Measurements from ENCODE around the gene WDPCP.

DNA sequence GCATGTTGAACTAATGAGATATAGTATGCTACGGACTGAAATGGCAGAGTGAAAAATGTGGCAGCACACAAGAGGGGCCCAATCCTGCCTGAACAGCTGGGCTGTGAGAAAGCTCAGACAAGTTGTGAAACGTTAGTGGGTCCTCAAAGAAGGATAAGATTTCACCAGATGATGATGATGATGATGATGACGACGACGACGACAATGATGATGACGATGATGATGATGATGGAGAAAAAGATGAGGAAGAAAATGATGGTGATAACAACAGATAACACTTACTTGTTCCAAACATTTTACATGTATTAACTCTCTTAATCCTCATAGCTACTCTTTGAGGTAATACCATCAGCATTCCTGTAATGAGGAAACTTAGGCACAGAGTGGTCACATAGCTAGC lies 94.2 kb downstream of the WDPCP start:
- TF ChIP-seq CTCF (IDR thresholded peaks at IDR 0.05) (no peak), POLR2A (IDR thresholded peaks at IDR 0.05) (no peak)
